HG02798 (cell line): ENCODE results near the gene HEMK1.
A peak's percentile ranks its signal among the peaks of the same experiment; 100 is the strongest.

Experiments
- ATAC-seq: cut with Tn5 transposase; IDR thresholded peaks from one replicate; pipeline ENCODE4 v1.9.1; 2021; ENCODE audit warnings: mild to moderate bottlenecking; ENCODE audit not compliant: unreplicated experiment, poor library complexity

HEMK1 gene

GRCh38 chr3:50572801-50573371 lies 3.6 kb downstream of the HEMK1 start:
- no peak for ATAC-seq

GRCh38 chr3:50573566-50574443 lies 4.5 kb downstream of the HEMK1 start:
- ATAC-seq: no peak

DNA sequence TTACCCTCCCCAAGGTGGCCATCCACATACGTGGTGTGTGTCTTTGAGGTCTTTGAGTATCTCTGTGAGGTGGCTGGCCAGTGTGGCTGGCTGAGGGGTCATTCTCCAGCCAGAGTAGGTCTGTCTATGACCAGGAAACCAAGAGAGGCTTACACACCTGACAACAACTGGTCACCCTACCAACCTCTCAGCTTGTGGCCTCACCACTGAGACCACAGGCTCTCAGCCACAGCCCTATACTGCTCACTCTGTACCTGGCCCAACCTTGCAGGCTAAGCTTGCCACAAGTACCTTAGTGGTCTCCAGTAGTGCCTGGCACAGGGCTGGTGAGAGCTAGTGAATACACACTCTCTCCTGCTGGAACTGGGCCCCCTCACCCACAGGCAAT lies 5.1 kb downstream of the HEMK1 start:
- no peak for ATAC-seq

GRCh38 chr3:50575372-50575771 lies 6.0 kb downstream of the HEMK1 start:
- no peak for ATAC-seq

DNA sequence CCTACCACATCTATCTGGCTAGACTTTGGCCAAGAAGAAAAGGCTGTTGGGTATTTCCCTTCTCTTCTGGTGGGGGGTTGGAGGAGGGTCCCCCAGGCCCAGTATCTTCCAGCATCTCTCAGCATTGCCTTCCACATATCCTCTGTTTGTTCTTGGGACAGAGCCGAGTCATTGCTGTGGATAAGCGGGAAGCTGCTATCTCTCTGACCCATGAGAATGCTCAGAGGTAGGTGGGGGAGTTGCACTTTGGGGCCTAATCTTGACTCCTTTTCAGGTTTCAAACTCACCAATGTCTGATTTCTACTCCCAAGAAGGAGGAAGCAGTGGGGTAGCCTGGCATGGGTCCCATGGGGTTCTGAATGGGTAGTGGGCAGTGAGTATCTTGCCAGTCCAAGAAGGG lies 8.0 kb downstream of the HEMK1 start:
- no peak for ATAC-seq

GRCh38 chr3:50580683-50581458 lies 11.5 kb downstream of the HEMK1 start:
- no peak for ATAC-seq

DNA sequence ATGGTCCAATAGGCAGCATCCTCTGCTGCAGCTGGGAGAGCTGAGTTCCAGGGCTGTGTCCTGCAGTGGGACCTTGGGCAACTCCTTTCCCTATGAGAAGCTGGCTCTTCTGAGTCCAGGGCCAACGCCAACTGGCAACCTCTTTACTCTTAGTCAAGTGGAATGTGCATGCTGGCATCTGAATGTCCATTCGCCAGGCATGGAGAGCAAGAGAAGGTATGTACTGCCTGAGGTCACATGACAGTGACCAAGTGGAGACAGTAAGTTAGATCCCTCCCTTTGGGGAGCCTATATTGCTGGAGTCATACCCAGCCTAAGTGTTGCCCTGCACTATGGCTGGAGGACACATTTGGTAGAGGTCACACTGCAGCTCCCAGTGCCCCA lies 12.1 kb downstream of the HEMK1 start:
- ATAC-seq: no peak

GRCh38 chr3:50582083-50582482 lies 12.8 kb downstream of the HEMK1 start:
- ATAC-seq: no peak

- no peak for ATAC-seq
These were observed 14.6 kb downstream of the HEMK1 start for GRCh38 chr3:50583897-50584296.

DNA sequence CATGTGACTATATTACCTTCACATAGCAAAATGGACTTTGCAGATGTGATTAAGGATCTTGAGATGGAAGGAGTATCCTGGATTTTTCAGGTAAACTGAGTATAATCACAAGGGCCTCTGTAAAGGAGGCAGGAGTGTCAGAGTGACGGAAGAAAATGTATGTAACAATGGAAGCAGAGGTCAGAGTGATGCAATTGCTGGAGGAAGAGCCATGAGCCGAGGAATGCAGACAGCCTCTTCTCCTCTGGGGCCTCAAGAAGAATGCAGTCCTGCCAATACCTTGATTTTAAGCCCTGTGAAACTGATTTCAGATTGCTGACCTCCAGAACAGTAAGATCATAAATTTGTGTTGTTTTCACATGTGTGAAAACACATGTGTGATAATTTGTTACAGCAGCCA lies 15.1 kb downstream of the HEMK1 start:
- no peak for ATAC-seq

DNA sequence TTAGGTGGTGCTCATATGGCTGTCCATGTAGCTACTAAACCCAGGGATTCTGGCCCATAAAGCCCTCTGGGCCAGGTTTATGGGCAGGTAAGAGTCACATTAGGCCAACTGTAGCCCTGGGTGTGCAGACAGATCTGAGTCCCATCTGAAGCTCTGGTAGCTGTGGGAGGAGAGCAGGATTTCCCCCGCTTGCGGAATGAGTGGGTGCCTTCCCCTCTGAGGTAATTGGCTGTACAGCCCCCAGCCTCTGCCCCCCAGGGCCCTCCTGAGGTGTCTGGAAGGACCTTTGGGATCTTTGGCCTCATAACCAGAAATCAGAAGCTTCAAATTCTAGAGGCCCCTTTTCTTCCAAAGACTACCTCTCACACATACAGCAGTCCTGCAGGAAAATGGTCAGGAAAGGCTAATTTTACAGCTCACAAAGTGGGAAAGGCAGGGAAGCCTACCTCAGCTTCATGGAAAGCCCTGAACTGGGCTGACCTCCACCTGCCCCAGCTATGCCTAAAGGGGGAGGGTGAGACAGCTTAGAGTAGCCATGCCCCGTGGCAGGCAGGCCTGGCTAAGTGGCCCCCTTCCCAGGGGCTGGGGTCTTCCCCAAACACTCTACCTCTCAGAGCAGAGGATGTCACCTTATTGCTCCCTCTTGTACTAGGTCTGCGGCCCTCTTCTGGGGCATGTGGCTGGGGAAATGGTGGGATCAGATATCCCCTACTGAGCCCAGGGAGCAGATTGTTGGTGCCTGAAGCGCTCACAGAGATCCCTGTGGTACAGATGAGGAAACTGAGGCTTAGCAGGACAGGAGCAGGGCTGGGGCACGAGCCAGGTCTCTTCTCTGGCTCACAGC lies 16.8 kb downstream of the HEMK1 start:
- ATAC-seq: no peak

DNA sequence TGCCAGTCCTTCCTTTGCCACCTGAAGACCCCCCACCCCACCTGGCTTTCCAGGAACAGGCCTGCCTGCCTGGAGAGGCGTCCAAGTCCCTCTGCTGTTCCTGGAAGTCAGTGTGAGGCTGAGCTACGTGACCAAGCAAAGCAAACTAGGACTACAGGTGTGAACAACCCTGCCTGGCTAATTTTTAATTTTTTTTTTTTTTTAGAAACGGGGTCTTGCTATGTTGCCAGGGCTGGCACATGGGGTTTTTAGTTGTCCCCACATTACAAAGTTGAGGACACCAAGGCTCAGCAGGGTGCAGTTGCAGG lies 17.4 kb downstream of the HEMK1 start:
- ATAC-seq: no peak

GRCh38 chr3:50587373-50587772 lies 18.1 kb downstream of the HEMK1 start:
- ATAC-seq: no peak

GRCh38 chr3:50587806-50588758 lies 18.8 kb downstream of the HEMK1 start:
- ATAC-seq: peak; percentile 36

GRCh38 chr3:50588759-50589433 lies 19.6 kb downstream of the HEMK1 start:
- no peak for ATAC-seq

GRCh38 chr3:50591196-50591741 lies 21.9 kb downstream of the HEMK1 start:
- no peak for ATAC-seq

GRCh38 chr3:50592568-50592967 lies 23.2 kb downstream of the HEMK1 start:
- no peak for ATAC-seq

GRCh38 chr3:50594253-50594785 lies 25.0 kb downstream of the HEMK1 start:
- ATAC-seq: no peak
